Fibroblast of pulmonary artery (primary cell): Measurements from ENCODE around the gene IGF1R.

ENCODE experiments used
- DNase-seq: peaks from one replicate; pipeline ENCODE4 v3.0.0-alpha.2; 2010; ENCODE audit warnings: low read depth
- H3K4me3 ChIP-seq: replicated peaks from 2 replicates; pipeline ENCODE4 v1.5.1; 2011; ENCODE audit warnings: low read depth, mild to moderate bottlenecking, control low read depth, low read length, moderate library complexity
- CTCF ChIP-seq: IDR thresholded peaks from 2 replicates; pipeline ENCODE4 v1.5.1; 2011; ENCODE audit warnings: mild to moderate bottlenecking, control low read depth, low read length, inconsistent platforms; ENCODE audit errors: missing control alignments

Gene IGF1R

GRCh38 chr15:98690272-98690950 lies 42.1 kb downstream of the IGF1R start:
- DNase-seq: no peak
- TF ChIP-seq CTCF: no peak
- H3K4me3 ChIP-seq: no peak overlapping the region

GRCh38 chr15:98692213-98692612 lies 43.9 kb downstream of the IGF1R start:
- no peak for DNase-seq
- H3K4me3 ChIP-seq: no peak overlapping the region
- no peak for TF ChIP-seq CTCF

GRCh38 chr15:98694161-98694560 lies 45.8 kb downstream of the IGF1R start:
- no peak for DNase-seq
- H3K4me3 ChIP-seq: no peak overlapping the region
- TF ChIP-seq CTCF: no peak

- no peak for TF ChIP-seq CTCF
- DNase-seq: no peak
- no peak overlapping the region for H3K4me3 ChIP-seq
Measured at GRCh38 chr15:98698792-98699191, 50.5 kb downstream of the IGF1R start.

GRCh38 chr15:98699591-98700424 lies 51.5 kb downstream of the IGF1R start:
- H3K4me3 ChIP-seq: no peak overlapping the region
- no peak for TF ChIP-seq CTCF
- DNase-seq: no peak

GRCh38 chr15:98700519-98700918 lies 52.2 kb downstream of the IGF1R start:
- no peak overlapping the region for H3K4me3 ChIP-seq
- no peak for TF ChIP-seq CTCF
- DNase-seq: no peak
